ENCODE results near the gene CCDC3. TPM values are rescaled to one million over a fixed set of nuclear protein-coding genes. Genes with fewer than 3 reads are reported as not detected.
"Not testable (repeated sequence)": the region's sequence is repeated elsewhere in the genome, so short reads cannot be mapped to it uniquely, and the experiment has no call there.

CCDC3 gene
- total RNA-seq, 4 donors from 2014 or later: 7.9 to 40.6 (median 24.9) TPM

- H3K27me3 ChIP-seq: no peaks in the 10 kb centered on the region
- no peaks in the 10 kb centered on the region for H3K36me3 ChIP-seq
- H3K9me3 ChIP-seq: no peaks in the 10 kb centered on the region
- H3K4me3 ChIP-seq: no peak overlapping the region
- TF ChIP-seq CTCF (IDR thresholded peaks at IDR 0.05) (no peak), POLR2A (IDR thresholded peaks at IDR 0.05) (no peak)
- H3K4me1 ChIP-seq: no peaks in the 10 kb centered on the region
- intact Hi-C loops (cut with DNase I; ENCODE audit: low total_unique reads): no loop called here
- no peak overlapping the region for H3K27ac ChIP-seq
- no peak for DNase-seq
Measured at GRCh38 chr10:13037832-13038231, 36.3 kb upstream of the CCDC3 start.

GRCh38 chr10:13036841-13037240 lies 35.3 kb upstream of the CCDC3 start:
- Histone ChIP-seq H3K27ac (no peak overlapping the region), H3K4me3 (no peak overlapping the region), H3K36me3 (no peaks in the 10 kb centered on the region), H3K4me1 (no peaks in the 10 kb centered on the region), H3K9me3 (no peaks in the 10 kb centered on the region), H3K27me3 (no peaks in the 10 kb centered on the region)
- TF ChIP-seq CTCF (IDR thresholded peaks at IDR 0.05): no peak
- TF ChIP-seq POLR2A (IDR thresholded peaks at IDR 0.05): no peak
- no peak for DNase-seq
- intact Hi-C loops (cut with DNase I; ENCODE audit: low total_unique reads): no loop called here

DNA sequence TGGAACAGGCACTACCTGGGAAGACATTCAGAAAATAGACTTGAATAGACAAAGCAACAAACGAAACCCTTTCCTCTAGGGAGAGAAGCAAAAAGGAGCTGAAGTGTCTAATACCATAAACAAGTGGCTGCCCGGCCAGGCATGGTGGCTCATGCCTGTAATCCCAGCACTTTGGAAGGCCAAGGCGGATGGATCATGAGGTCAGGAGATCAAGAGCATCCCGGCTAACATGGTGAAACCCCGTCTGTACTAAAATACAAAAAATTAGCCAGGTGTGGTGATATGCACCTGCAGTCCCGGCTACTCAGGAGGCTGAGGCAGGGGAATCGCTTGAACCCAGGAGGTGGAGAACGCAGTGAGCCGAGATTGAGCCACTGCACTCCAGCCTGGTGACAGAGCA lies 34.2 kb upstream of the CCDC3 start:
- H3K9me3 ChIP-seq; H3K36me3 ChIP-seq; H3K27ac ChIP-seq; H3K27me3 ChIP-seq; DNase-seq; H3K4me3 ChIP-seq; H3K4me1 ChIP-seq; intact Hi-C loops (cut with DNase I; ENCODE audit: low total_unique reads): not testable (repeated sequence)

DNA sequence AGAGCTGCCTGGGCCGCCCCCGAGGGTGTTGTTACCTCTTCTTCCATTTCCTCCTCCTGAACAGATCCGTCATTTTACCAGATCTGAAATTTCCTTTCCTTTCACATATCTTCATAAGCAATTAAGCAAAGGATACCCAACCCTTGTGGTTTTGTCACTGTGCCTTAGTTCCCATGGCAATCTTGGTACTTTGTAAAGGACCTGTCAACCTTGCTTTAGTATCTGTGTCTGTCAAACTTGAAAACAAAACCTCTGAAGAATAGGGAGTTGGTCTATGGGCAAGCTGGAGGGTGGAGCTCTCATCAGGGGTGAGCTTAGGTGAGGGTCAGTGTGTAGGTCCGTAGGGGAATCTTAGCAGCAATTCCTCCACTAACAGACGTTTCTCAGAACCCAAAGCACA lies 25.4 kb upstream of the CCDC3 start:
- Histone ChIP-seq H3K27me3 (no peaks in the 10 kb centered on the region), H3K27ac (no peak overlapping the region), H3K4me3 (no peak overlapping the region), H3K36me3 (no peaks in the 10 kb centered on the region), H3K4me1 (no peaks in the 10 kb centered on the region), H3K9me3 (no peaks in the 10 kb centered on the region)
- TF ChIP-seq CTCF (IDR thresholded peaks at IDR 0.05) (no peak), POLR2A (IDR thresholded peaks at IDR 0.05) (no peak)
- intact Hi-C loops (cut with DNase I; ENCODE audit: low total_unique reads): no loop called here
- no peak for DNase-seq

DNA sequence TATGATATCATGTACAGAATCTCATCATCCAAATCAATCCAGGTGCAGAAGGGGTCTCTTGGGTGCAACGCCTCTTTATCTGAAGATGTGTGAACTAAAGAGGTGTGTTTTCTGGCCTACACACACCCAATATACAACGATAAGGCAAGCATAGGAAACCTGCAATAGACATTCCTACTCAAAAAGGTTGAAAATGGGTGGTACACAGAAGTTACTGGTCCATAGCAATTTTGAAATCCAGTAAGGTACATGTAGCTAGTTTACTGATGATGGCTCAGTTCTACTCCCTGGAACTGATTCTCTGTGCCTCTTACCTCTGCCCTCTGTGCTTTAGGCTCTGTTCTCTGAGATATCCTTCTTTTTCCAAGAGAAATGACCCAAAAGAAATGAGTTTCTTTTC lies 22.2 kb upstream of the CCDC3 start:
- TF ChIP-seq CTCF (IDR thresholded peaks at IDR 0.05) (no peak), POLR2A (IDR thresholded peaks at IDR 0.05) (no peak)
- Histone ChIP-seq H3K4me3 (no peak overlapping the region), H3K36me3 (no peaks in the 10 kb centered on the region), H3K27me3 (no peaks in the 10 kb centered on the region), H3K27ac (no peak overlapping the region), H3K4me1 (no peaks in the 10 kb centered on the region), H3K9me3 (no peaks in the 10 kb centered on the region)
- intact Hi-C loops (cut with DNase I; ENCODE audit: low total_unique reads): no loop called here
- no peak for DNase-seq

GRCh38 chr10:13019280-13019679 lies 17.8 kb upstream of the CCDC3 start:
- DNase-seq: no peak
- Histone ChIP-seq H3K36me3 (no peaks in the 10 kb centered on the region), H3K9me3 (no peaks in the 10 kb centered on the region), H3K4me3 (no peak overlapping the region), H3K4me1 (no peaks in the 10 kb centered on the region), H3K27me3 (no peaks in the 10 kb centered on the region), H3K27ac (no peak overlapping the region)
- intact Hi-C loops (cut with DNase I; ENCODE audit: low total_unique reads): no loop called here
- TF ChIP-seq POLR2A (IDR thresholded peaks at IDR 0.05) (no peak), CTCF (IDR thresholded peaks at IDR 0.05) (no peak)

All from uterus (tissue), 4 donors.